LHCN-M2 (cell line): ENCODE measurements around the gene NASP. TPM values are rescaled to one million over a fixed set of nuclear protein-coding genes. Genes with fewer than 3 reads are reported as not detected.

Source experiments
- DNase-seq: peaks from one replicate; pipeline ENCODE4 v3.0.0-alpha.2; 2012; ENCODE audit warnings: low read depth
- total RNA-seq: library from RNA; depleted of rRNA; stranded (reverse); fragments of >200 nt; gene quantifications from 2 replicates; pipeline ENCODE4 v1.2.3, GENCODE V29; 2014; rRNA removed

The NASP gene
- total RNA-seq, 1 experiment from 2014 or later: 112 TPM

DNA sequence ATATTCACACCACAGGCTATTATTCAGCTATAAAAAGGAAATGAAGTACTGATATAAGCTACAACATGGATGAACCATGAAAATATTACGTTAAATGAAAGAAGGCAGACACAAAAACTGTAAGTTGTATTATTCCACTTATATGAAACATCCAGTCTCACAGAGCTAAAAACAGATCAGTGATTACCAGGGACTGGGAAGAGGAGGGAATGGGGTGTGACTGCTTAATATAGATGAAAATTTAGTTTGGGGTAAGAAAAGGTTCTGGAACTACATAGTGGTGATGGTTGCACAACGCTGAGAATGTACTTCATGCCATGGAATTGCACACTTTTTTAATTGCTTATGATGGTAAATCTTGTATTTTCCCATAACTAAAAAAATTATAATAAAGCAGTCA, 83.0 kb downstream of the NASP start:
- DNase-seq: no peak

DNA sequence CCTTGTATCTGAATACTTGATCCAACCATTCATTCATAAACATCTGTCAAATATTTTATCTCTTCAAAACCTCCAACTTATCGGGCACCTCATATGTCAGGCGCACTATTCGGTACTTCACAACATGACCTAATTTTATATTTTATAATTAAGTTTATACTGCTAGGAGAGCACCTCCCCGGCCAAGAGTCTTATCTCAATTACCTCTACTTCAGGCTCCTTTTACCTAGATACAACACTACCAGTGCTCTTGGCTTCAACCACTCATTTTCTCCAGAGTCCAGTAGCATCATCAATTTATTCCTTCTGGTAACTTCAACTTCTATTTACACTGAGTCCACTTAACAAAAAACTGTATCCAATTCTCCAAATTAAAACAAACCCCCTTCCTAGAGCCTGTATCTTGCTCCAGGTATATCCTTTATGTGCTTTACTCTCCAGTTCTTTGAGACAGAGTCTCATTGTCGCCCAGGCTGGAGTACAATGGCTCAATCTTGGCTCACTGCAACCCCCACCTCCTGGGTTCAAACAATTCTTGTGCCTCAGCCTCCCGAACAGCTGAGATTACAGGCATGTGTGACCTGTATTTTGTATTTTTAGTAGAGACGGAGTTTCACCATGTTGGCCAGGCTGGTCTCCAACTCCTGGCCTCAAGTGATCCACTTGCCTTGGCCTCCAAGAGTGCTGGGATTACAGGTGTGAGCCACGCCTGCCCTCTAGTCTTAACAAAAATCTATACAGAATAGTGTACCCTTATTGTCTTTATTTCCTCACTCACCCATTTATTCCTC, 83.7 kb downstream of the NASP start:
- DNase-seq: no peak

Other genes starting within 250 kb of the NASP start
- gene TOE1, start 243.9 kb upstream of the NASP start, total RNA-seq: 24.1 and 28.3 TPM in 2 replicates
- gene MUTYH, start 243.6 kb upstream of the NASP start, total RNA-seq: 25.1 and 29.3 TPM in 2 replicates
- gene TESK2, start 92.9 kb upstream of the NASP start, total RNA-seq: 0.77 and 1.3 TPM in 2 replicates
- gene CCDC163, start 84.0 kb upstream of the NASP start, total RNA-seq: 1.1 and 1.6 TPM in 2 replicates
- gene MMACHC, start 83.7 kb upstream of the NASP start, total RNA-seq: 7.2 and 8.4 TPM in 2 replicates
- gene PRDX1, start 62.2 kb upstream of the NASP start, total RNA-seq: 507 and 546 TPM in 2 replicates
- gene AKR1A1, start 33.2 kb upstream of the NASP start, total RNA-seq: 64.3 and 67.5 TPM in 2 replicates
- 0.58 and 0.98 TPM in 2 replicates for gene CCDC17, start 40.0 kb downstream of the NASP start, total RNA-seq
- gene GPBP1L1, start 102.5 kb downstream of the NASP start, total RNA-seq: 110 and 116 TPM in 2 replicates
- 22.3 and 29.6 TPM in 2 replicates for gene TMEM69, start 104.1 kb downstream of the NASP start, total RNA-seq
- gene IPP, start 166.6 kb downstream of the NASP start, total RNA-seq: 10.8 and 11.5 TPM in 2 replicates
- gene MAST2, start 219.6 kb downstream of the NASP start, total RNA-seq: 30.3 and 51.4 TPM in 2 replicates